ENCODE results near the gene CAMTA1. TPM values are rescaled to one million over a fixed set of nuclear protein-coding genes. Genes with fewer than 3 reads are reported as not detected.

Gene CAMTA1
- total RNA-seq, 4 donors from 2014 or later, result 57.4 to 88.3 (median 62.1) TPM

- DNase-seq, result no peak
- no peaks in the 10 kb centered on the region for H3K27me3 ChIP-seq
- H3K9me3 ChIP-seq, result no peaks in the 10 kb centered on the region
- TF ChIP-seq POLR2A (IDR thresholded peaks at IDR 0.05), result no peak
- no peak for TF ChIP-seq CTCF (IDR thresholded peaks at IDR 0.05)
- H3K36me3 ChIP-seq, result no peaks in the 10 kb centered on the region
- H3K4me1 ChIP-seq, result no peaks in the 10 kb centered on the region
- H3K27ac ChIP-seq, result no peak overlapping the region
- H3K4me3 ChIP-seq, result no peak overlapping the region
Observed at GRCh38 chr1:6950001-6950765, 164.9 kb downstream of the CAMTA1 start.

- no peak overlapping the region for H3K27ac ChIP-seq
- H3K9me3 ChIP-seq, result no peaks in the 10 kb centered on the region
- DNase-seq, result no peak
- TF ChIP-seq POLR2A (IDR thresholded peaks at IDR 0.05) (no peak), CTCF (IDR thresholded peaks at IDR 0.05) (no peak)
- H3K4me1 ChIP-seq, result peaks cover 0 to 11% (median 0%) of the 10 kb centered on the region in 4 donors
- H3K27me3 ChIP-seq, result no peaks in the 10 kb centered on the region
- no peaks in the 10 kb centered on the region for H3K36me3 ChIP-seq
- H3K4me3 ChIP-seq, result no peak overlapping the region
Observed at GRCh38 chr1:6951536-6951935, 166.3 kb downstream of the CAMTA1 start.

GRCh38 chr1:6953216-6953615 is 168.0 kb downstream of the CAMTA1 start:
- Histone ChIP-seq H3K4me1 (peaks cover 0 to 11% (median 0%) of the 10 kb centered on the region in 4 donors), H3K27ac (no peak overlapping the region), H3K4me3 (no peak overlapping the region), H3K9me3 (no peaks in the 10 kb centered on the region), H3K27me3 (no peaks in the 10 kb centered on the region), H3K36me3 (no peaks in the 10 kb centered on the region)
- DNase-seq, result no peak
- no peak for TF ChIP-seq CTCF (IDR thresholded peaks at IDR 0.05)
- TF ChIP-seq POLR2A (IDR thresholded peaks at IDR 0.05), result no peak

- H3K4me3 ChIP-seq, result no peak overlapping the region
- H3K27ac ChIP-seq, result no peak overlapping the region
- TF ChIP-seq CTCF (IDR thresholded peaks at IDR 0.05) (no peak), POLR2A (IDR thresholded peaks at IDR 0.05) (no peak)
- no peaks in the 10 kb centered on the region for H3K27me3 ChIP-seq
- DNase-seq, result no peak
- H3K36me3 ChIP-seq, result no peaks in the 10 kb centered on the region
- H3K4me1 ChIP-seq, result peaks cover 0 to 11% (median 0%) of the 10 kb centered on the region in 4 donors
- no peaks in the 10 kb centered on the region for H3K9me3 ChIP-seq
Observed at GRCh38 chr1:6953907-6954364, 168.7 kb downstream of the CAMTA1 start.

- H3K4me1 ChIP-seq, result peaks cover 0 to 11% (median 0%) of the 10 kb centered on the region in 4 donors
Observed at GRCh38 chr1:6954591-6954990, 169.3 kb downstream of the CAMTA1 start.

More at GRCh38 chr1:6954591-6954990, 169.3 kb downstream of the CAMTA1 start:
- no peaks in the 10 kb centered on the region for H3K9me3 ChIP-seq
- H3K27me3 ChIP-seq, result no peaks in the 10 kb centered on the region
- no peak for DNase-seq
- H3K4me3 ChIP-seq, result no peak overlapping the region
- no peak overlapping the region for H3K27ac ChIP-seq
- H3K36me3 ChIP-seq, result no peaks in the 10 kb centered on the region
- TF ChIP-seq CTCF (IDR thresholded peaks at IDR 0.05) (no peak), POLR2A (IDR thresholded peaks at IDR 0.05) (no peak)
